ENCODE measurements around the gene STPG2. TPM values are rescaled to one million over a fixed set of nuclear protein-coding genes. Genes with fewer than 3 reads are reported as not detected.

STPG2 gene
- total RNA-seq, 2 donors from 2014 or later, result 0.13 to 0.53 TPM

- no peaks in the 10 kb centered on the region for H3K4me1 ChIP-seq (ENCODE audit: control insufficient read depth, insufficient read depth, low read length)
- peak overlapping the region; percentile 24 for H3K27ac Mint-ChIP-seq
- no peak for DNase-seq
- H3K36me3 ChIP-seq (ENCODE audit: control insufficient read depth, insufficient read depth, low read length), result no peaks in the 10 kb centered on the region
- no peak overlapping the region for H3K4me3 Mint-ChIP-seq
- no peak overlapping the region for H3K27ac ChIP-seq (ENCODE audit: low read depth, low read length)
- peaks cover 19% of the 10 kb centered on the region for H3K4me1 Mint-ChIP-seq
- H3K27me3 Mint-ChIP-seq (ENCODE audit: insufficient read depth), result no peaks in the 10 kb centered on the region
- H3K9ac ChIP-seq (ENCODE audit: extremely low read depth, low read length, poor library complexity, severe bottlenecking), result no peak overlapping the region
- no peaks in the 10 kb centered on the region for H3K36me3 Mint-ChIP-seq (ENCODE audit: low read depth)
- no peak overlapping the region for H3K4me3 ChIP-seq (ENCODE audit: low read length)
- no peak for TF ChIP-seq CTCF (conservative IDR thresholded peaks at IDR 0.05)
- no peaks in the 10 kb centered on the region for H3K27me3 ChIP-seq (ENCODE audit: control insufficient read depth, insufficient read depth, low read length, poor library complexity, severe bottlenecking)
- H3K9me3 ChIP-seq (ENCODE audit: control insufficient read depth, low read length), result no peaks in the 10 kb centered on the region
- H3K9me3 Mint-ChIP-seq, result no peaks in the 10 kb centered on the region
Measured at GRCh38 chr4:98179951-98180350, 36.7 kb upstream of the STPG2 start.

GRCh38 chr4:98176531-98176930, 33.3 kb upstream of the STPG2 start:
- H3K36me3 ChIP-seq (ENCODE audit: control insufficient read depth, insufficient read depth, low read length), result no peaks in the 10 kb centered on the region
- no peak for TF ChIP-seq CTCF (conservative IDR thresholded peaks at IDR 0.05)
- H3K9me3 ChIP-seq (ENCODE audit: control insufficient read depth, low read length), result no peaks in the 10 kb centered on the region
- Mint-ChIP-seq H3K4me3 (no peak overlapping the region), H3K4me1 (peaks cover 20% of the 10 kb centered on the region), H3K9me3 (no peaks in the 10 kb centered on the region), H3K27ac (no peak overlapping the region), H3K36me3 (ENCODE audit: low read depth) (no peaks in the 10 kb centered on the region), H3K27me3 (ENCODE audit: insufficient read depth) (no peaks in the 10 kb centered on the region)
- H3K9ac ChIP-seq (ENCODE audit: extremely low read depth, low read length, poor library complexity, severe bottlenecking), result no peak overlapping the region
- H3K4me3 ChIP-seq (ENCODE audit: low read length), result no peak overlapping the region
- H3K27me3 ChIP-seq (ENCODE audit: control insufficient read depth, insufficient read depth, low read length, poor library complexity, severe bottlenecking), result no peaks in the 10 kb centered on the region
- H3K27ac ChIP-seq (ENCODE audit: low read depth, low read length), result no peak overlapping the region
- no peak for DNase-seq
- H3K4me1 ChIP-seq (ENCODE audit: control insufficient read depth, insufficient read depth, low read length), result no peaks in the 10 kb centered on the region
- 82 to 88% methylated on average over 1 to 2 of the region's 2 CpGs for WGBS, 2 experiments (ENCODE audit: insufficient coverage in 1 of 2, insufficient read length in 1 of 2)

- WGBS, 2 experiments (ENCODE audit: insufficient coverage in 1 of 2, insufficient read length in 1 of 2), result 81% methylated on average over 1 of the region's 1 CpG; no CpG with 5 or more reads in 1 of the 2 experiments
- H3K4me3 Mint-ChIP-seq, result no peak overlapping the region
- no peak for TF ChIP-seq CTCF (conservative IDR thresholded peaks at IDR 0.05)
- Histone ChIP-seq H3K27me3 (ENCODE audit: control insufficient read depth, insufficient read depth, low read length, poor library complexity, severe bottlenecking) (no peaks in the 10 kb centered on the region), H3K27ac (ENCODE audit: low read depth, low read length) (no peak overlapping the region), H3K4me1 (ENCODE audit: control insufficient read depth, insufficient read depth, low read length) (no peaks in the 10 kb centered on the region), H3K36me3 (ENCODE audit: control insufficient read depth, insufficient read depth, low read length) (no peaks in the 10 kb centered on the region), H3K4me3 (ENCODE audit: low read length) (no peak overlapping the region), H3K9me3 (ENCODE audit: control insufficient read depth, low read length) (no peaks in the 10 kb centered on the region), H3K9ac (ENCODE audit: extremely low read depth, low read length, poor library complexity, severe bottlenecking) (no peak overlapping the region)
- no peaks in the 10 kb centered on the region for H3K36me3 Mint-ChIP-seq (ENCODE audit: low read depth)
- no peak for DNase-seq
- no peak overlapping the region for H3K27ac Mint-ChIP-seq
- no peaks in the 10 kb centered on the region for H3K27me3 Mint-ChIP-seq (ENCODE audit: insufficient read depth)
- no peaks in the 10 kb centered on the region for H3K9me3 Mint-ChIP-seq
- H3K4me1 Mint-ChIP-seq, result peaks cover 1% of the 10 kb centered on the region
Measured at GRCh38 chr4:98170035-98170434, 26.8 kb upstream of the STPG2 start.
